NOMO-1 treated with dmso at 0.1 percent for 144 hours (cell line): Measurements from ENCODE around the gene PROM2.

Experiments used
- DNase-seq: peaks from one replicate; lab custom pipeline; 2025; ENCODE audit not compliant: unreplicated experiment; lab: John Stamatoyannopoulos, UW

The PROM2 gene

DNA sequence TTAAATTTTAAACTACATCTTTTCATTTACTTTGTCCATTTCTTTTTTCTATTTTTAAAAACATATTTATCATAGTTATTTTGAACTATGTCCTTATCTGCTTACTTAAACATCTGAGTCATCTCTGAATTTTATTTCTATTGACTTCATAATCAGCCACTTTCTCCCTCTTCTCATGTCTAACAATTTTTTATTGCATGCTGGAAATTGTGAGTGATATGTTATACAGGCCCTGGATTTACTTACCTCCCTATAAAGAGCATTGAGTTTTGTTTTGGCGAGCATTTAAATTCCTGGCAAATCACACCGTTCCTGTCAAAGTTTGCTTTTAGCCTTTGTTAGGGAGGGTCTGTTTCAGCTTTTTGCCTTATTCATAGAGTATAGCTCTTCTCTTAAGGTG is 62.2 kb downstream of the PROM2 start:
- DNase-seq = no peak

DNA sequence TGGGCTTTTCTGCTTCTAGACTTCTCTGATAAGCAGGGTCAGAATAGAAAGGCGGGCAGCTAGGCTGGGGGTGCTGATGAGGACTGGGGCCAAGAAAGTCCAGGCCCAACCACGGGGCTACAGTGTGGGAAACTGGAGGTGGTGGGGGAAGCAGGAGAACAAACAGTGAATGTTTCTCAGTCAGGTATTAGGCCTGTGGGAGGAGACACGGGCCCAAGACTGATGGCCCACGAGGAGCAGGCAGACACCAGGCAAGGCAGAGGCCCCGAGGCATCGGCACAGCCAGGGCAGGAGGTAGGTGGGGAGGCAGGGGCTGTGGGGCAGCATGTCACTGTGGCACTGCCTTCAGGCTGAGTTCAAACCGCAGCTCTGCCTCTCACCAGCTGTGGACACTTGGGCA is 63.6 kb downstream of the PROM2 start:
- DNase-seq = no peak
